ENCODE results near the gene HEXA. TPM values are rescaled to one million over a fixed set of nuclear protein-coding genes. Genes with fewer than 3 reads are reported as not detected.
"Not testable (repeated sequence)": the region's sequence is repeated elsewhere in the genome, so short reads cannot be mapped to it uniquely, and the experiment has no call there.

HEXA gene
- total and polyA plus RNA-seq, 10 donors: 99.1 to 172 (median 117) TPM

GRCh38 chr15:72415304-72415703, 39.5 kb upstream of the HEXA start:
- TF ChIP-seq, protein P1, sequence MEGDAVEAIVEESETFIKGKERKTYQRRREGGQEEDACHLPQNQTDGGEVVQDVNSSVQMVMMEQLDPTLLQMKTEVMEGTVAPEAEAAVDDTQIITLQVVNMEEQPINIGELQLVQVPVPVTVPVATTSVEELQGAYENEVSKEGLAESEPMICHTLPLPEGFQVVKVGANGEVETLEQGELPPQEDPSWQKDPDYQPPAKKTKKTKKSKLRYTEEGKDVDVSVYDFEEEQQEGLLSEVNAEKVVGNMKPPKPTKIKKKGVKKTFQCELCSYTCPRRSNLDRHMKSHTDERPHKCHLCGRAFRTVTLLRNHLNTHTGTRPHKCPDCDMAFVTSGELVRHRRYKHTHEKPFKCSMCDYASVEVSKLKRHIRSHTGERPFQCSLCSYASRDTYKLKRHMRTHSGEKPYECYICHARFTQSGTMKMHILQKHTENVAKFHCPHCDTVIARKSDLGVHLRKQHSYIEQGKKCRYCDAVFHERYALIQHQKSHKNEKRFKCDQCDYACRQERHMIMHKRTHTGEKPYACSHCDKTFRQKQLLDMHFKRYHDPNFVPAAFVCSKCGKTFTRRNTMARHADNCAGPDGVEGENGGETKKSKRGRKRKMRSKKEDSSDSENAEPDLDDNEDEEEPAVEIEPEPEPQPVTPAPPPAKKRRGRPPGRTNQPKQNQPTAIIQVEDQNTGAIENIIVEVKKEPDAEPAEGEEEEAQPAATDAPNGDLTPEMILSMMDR (IDR thresholded peaks at IDR 0.05 in 8 of 11, conservative IDR thresholded peaks at IDR 0.05 in 3 of 11): no peak
- TF ChIP-seq POLR2A (IDR thresholded peaks at IDR 0.05) (no peak), POLR2AphosphoS5 (IDR thresholded peaks at IDR 0.05) (no peak)
- DNase-seq: no peak
- H3K27me3 ChIP-seq (replicated peaks in 1 of 7): peaks cover 0 to 3% (median 0%) of the 10 kb centered on the region in 7 donors
- intact Hi-C loops (cut with DNase I; ENCODE audit: low total_unique reads): no loop called here
- WGBS, 5 donors: 67 to 85% (median 79%) methylated on average over 2 of the region's 2 CpGs
- H3K36me3 ChIP-seq: no peaks in the 10 kb centered on the region
- peaks cover 0 to 6% (median 0%) of the 10 kb centered on the region in 8 donors for H3K9me3 ChIP-seq
- no peaks in the 10 kb centered on the region for H3K4me1 ChIP-seq
- no peak overlapping the region for H3K4me3 ChIP-seq
- no peak overlapping the region for H3K27ac ChIP-seq

DNA sequence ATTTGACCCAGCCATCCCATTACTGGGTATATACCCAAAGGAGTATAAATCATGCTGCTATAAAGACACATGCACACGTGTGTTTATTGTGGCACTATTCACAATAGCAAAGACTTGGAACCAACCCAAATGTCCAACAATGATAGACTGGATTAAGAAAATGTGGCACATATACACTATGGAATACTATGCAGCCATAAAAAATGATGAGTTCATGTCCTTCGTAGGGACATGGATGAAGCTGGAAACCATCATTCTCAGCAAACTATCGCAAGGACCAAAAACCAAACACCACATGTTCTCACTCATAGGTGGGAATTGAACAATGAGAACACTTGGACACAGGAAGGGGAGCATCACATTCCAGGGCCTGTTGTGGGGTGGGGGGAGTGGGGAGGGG, 37.5 kb upstream of the HEXA start:
- H3K9me3 ChIP-seq; DNase-seq; H3K36me3 ChIP-seq; intact Hi-C loops (cut with DNase I; ENCODE audit: low total_unique reads); H3K27ac ChIP-seq; H3K4me1 ChIP-seq; H3K4me3 ChIP-seq: not testable (repeated sequence)
- 86 to 100% (median 87%) methylated on average over 3 of the region's 3 CpGs for WGBS, 5 donors
- peaks cover 0 to 13% (median 0%) of the 10 kb centered on the region in 7 donors for H3K27me3 ChIP-seq (replicated peaks in 1 of 7)

DNA sequence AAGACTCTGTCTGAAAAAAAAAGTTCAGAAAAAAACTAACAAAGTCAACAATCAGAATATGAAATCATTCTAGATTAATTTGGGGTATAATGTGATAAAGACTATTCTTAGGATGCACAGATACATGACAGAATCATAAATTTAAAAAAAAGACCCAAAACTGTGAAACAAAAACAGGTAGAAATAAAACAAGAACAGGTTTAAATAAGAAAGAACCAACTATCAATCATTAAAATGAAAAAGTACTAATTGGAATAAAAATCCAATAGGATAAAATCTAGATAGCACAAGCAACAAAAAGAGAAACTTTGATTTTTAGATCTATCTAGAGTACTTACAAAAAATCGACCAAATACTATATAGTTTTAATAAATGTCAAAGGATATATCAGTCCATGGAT, 35.7 kb upstream of the HEXA start:
- TF ChIP-seq POLR2A (IDR thresholded peaks at IDR 0.05) (no peak), POLR2AphosphoS5 (IDR thresholded peaks at IDR 0.05) (no peak)
- TF ChIP-seq, protein P1 (IDR thresholded peaks at IDR 0.05 in 8 of 11, conservative IDR thresholded peaks at IDR 0.05 in 3 of 11): no peak
- intact Hi-C loops (cut with DNase I; ENCODE audit: low total_unique reads): no loop called here

GRCh38 chr15:72411111-72411510, 35.3 kb upstream of the HEXA start:
- Histone ChIP-seq H3K27me3 (replicated peaks in 1 of 7) (peaks cover 0 to 19% (median 0%) of the 10 kb centered on the region in 7 donors), H3K36me3 (no peaks in the 10 kb centered on the region), H3K9me3 (peaks cover 0 to 6% (median 0%) of the 10 kb centered on the region in 8 donors), H3K27ac (no peak overlapping the region), H3K4me3 (no peak overlapping the region), H3K4me1 (no peaks in the 10 kb centered on the region)
- TF ChIP-seq POLR2A (IDR thresholded peaks at IDR 0.05) (no peak), POLR2AphosphoS5 (IDR thresholded peaks at IDR 0.05) (no peak)
- TF ChIP-seq, protein P1 (IDR thresholded peaks at IDR 0.05 in 8 of 11, conservative IDR thresholded peaks at IDR 0.05 in 3 of 11): no peak
- intact Hi-C loops (cut with DNase I; ENCODE audit: low total_unique reads): no loop called here
- WGBS, 5 donors: 86 to 94% (median 90%) methylated on average over 5 of the region's 5 CpGs
- DNase-seq: no peak

More for the DNA sequence above, 35.7 kb upstream of the HEXA start:
- WGBS, 5 donors: 35 to 47% (median 37%) methylated on average over 1 of the region's 1 CpG
- no peak for DNase-seq
- Histone ChIP-seq H3K27me3 (replicated peaks in 1 of 7) (peaks cover 0 to 19% (median 0%) of the 10 kb centered on the region in 7 donors), H3K27ac (no peak overlapping the region), H3K36me3 (no peaks in the 10 kb centered on the region), H3K9me3 (peaks cover 0 to 6% (median 0%) of the 10 kb centered on the region in 8 donors), H3K4me1 (no peaks in the 10 kb centered on the region), H3K4me3 (no peak overlapping the region)

- Histone ChIP-seq H3K36me3 (no peaks in the 10 kb centered on the region), H3K4me1 (no peaks in the 10 kb centered on the region), H3K27me3 (replicated peaks in 1 of 7) (peaks cover 0 to 45% (median 0%) of the 10 kb centered on the region in 7 donors), H3K4me3 (no peak overlapping the region), H3K27ac (no peak overlapping the region), H3K9me3 (peaks cover 0 to 5% (median 0%) of the 10 kb centered on the region in 8 donors)
- DNase-seq: no peak
- intact Hi-C loops (cut with DNase I; ENCODE audit: low total_unique reads): no loop called here
- 79 to 88% (median 84%) methylated on average over 3 of the region's 3 CpGs for WGBS, 5 donors
- TF ChIP-seq, protein P1 (IDR thresholded peaks at IDR 0.05 in 8 of 11, conservative IDR thresholded peaks at IDR 0.05 in 3 of 11): no peak
- TF ChIP-seq POLR2AphosphoS5 (IDR thresholded peaks at IDR 0.05) (no peak), POLR2A (IDR thresholded peaks at IDR 0.05) (no peak)
Measured at GRCh38 chr15:72406936-72407335, 31.1 kb upstream of the HEXA start.
